GM21526 (cell line): ENCODE data around the gene TMEM184C.
A peak's percentile ranks its signal among the peaks of the same experiment; 100 is the strongest.

Source experiments
- ATAC-seq: cut with Tn5 transposase; IDR thresholded peaks from one replicate; pipeline ENCODE4 v1.9.1; 2021; ENCODE audit warnings: moderate library complexity; ENCODE audit not compliant: unreplicated experiment, low FRiP score

TMEM184C gene

DNA sequence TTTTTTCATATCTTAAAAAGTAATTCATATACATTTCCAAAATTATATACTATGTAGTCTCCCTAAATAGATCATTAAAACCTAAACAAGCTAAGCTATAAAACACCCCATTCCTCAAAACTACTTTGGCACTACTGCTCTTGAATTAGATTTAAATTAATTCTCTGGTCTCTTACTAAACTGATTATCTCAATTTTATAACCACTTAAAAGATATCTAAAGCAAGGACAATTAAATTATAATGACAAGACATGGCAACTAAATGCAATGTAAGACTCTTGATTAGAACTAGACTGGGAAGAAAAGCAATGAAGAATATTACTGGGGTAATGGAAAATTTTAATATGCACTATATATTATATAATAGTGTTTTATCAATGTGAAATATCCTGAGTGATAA lies 27.9 kb downstream of the TMEM184C start:
- ATAC-seq, result no peak

DNA sequence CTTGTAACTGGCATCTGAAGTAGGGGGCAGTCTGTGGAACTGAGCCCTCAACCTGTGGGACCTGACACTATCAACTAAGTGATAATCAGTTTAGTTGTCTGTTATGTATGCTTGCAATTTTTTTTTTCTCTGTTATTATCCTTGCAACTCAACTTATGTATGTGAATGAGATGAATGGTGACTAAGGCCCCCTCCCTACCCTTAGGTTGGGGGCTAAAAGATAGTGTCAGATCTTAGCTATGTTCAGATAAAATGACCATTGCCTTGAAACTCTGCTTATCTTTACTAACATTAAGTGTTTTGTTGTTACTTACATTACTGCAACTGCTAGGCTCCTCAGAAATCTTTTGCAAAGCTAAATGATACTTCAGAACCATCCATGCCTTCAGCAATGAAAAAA lies 31.5 kb downstream of the TMEM184C start:
- no peak for ATAC-seq

DNA sequence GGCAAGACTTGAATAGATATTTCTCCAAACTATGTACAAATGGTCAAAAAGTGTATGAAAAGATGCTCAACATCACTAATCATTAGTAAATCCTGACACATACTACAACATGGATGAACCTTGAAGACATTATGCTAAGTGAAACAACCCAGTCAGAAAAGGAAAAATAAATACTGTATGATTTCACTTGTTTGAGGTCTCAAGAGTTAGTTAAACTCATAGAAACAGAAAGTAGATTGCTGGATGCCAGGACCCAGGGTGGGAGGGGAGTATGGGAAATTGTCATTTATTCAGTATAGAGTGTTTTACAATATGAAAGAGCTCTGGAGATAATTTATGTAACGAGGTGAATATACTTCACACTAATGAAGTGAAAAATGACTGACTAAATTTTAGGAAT lies 34.4 kb downstream of the TMEM184C start:
- ATAC-seq, result no peak

DNA sequence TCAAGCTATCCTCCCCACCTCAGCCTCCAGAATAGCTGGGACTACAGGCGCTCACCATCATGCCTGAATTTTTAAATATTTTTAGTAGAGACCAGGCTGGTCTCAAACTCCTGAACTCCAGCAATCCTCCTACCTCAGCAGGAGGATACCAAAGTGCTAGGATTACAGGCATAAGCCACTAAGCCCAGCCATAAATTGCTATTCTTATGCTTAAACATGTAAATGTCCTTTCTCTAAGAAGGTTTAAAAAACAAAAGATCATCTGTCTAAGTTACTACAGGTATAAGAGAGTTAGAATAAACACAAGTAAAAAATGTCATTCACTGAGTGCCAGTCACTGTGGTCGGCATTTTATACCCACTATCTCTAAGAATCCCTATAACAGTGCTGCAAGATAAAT lies 38.4 kb downstream of the TMEM184C start:
- ATAC-seq, result no peak

DNA sequence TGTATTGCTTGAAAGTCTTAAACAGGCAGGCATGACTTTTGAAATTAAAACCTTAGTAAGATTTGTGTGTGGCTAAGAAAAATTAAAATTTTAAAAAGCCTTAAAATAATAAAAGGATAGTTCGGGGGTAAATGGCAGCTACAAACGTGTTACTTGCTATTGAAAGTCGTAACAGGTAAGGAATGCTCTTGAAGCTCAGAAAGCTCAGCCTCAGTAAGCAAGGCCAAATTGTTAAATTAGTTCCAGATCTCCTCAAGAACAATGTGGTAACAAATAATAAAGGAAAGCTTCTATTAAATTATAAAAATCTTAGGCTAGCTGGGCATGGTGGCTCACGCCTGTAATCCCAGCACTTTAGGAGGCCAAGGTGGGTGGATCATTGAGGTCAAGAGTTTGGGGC lies 41.3 kb downstream of the TMEM184C start:
- ATAC-seq, result no peak

DNA sequence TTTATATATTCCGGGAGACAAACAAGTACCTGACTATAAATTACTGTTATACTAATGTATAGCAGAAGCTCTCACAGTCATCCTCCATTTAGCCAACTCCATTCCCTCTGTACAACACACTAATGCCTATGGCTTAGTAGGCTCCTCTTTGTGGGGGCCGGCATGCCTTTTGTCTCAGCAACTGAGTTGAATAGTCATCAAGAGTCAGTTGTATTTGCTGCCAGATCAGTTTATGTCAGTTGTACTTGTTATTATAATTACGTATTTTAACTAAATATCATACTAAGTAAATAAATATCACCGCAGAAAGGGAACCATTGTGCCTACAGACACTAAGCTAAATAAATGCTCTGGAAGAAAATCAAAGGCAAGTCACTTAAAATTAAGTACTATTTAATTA lies 56.9 kb downstream of the TMEM184C start:
- no peak for ATAC-seq

DNA sequence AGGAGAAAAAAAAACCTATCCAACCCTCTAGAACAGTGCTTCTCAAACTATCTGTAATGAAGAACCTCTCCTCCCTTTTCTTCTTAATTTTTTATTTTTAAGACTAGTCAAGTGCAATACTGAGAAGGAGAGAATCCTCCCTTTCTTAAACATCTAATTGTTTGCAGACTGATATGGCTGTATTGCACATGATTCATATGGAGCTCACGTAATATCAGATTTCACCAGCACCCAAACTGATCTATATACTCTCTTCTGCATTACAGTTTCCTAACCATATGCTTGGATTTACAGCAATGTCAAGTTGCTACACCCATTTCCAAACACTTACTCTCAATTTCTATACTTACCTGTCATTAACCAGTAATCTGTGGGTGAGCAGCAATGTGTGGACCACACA lies 57.3 kb downstream of the TMEM184C start:
- ATAC-seq, result no peak

DNA sequence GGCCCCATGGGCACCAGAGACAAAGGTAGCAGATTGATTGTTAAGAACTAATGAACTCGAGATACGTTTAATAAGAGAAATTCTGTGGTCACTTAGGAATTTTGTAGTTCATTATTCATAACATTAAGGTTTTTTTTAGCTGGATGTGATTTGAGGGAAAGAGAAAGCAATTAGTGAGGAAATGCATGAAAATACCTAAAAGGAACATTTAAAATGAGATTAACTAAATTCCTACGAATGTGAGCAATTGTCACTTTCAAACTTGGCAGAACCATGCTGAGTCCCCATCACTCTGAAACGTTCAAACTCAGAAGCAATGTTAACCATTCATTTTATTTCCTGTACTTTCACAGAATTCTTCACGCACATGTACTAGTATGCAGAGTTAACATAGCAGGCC lies 60.9 kb downstream of the TMEM184C start:
- no peak for ATAC-seq

DNA sequence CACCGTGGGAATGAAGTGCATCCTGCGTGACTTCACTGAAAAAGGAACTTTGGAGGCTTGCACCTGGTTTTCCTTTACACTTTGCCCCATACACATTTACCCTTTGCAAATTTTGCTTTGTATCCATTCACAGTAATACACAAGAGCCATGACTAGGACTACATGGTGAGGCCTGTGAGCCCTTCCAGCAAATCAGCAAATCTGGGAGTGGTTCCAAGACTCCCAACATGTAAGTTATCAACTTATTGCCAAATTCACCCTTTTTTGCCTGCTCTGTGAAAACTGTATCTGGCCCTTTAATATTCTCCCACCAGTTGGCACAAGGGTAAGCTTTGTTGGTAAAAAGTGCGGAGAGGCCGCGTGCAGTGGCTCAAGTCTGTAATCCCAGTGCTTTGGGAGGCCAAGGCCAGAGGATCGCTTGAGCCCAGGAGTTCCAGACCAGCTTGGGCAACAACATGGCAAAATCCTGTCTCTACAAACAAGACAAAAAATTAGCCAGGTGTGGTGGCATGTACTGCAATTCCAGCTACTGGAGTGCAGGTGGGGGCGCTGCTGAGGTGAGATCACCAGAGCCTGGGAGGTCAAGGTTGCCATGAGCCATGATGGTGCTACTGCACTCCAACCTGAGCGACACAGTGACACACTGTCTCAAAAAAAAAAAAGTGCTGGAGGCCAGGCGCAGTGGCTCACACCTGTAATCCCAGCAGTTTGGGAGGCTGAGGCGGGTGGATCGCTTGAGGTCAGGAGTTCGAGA lies 61.8 kb downstream of the TMEM184C start:
- no peak for ATAC-seq

DNA sequence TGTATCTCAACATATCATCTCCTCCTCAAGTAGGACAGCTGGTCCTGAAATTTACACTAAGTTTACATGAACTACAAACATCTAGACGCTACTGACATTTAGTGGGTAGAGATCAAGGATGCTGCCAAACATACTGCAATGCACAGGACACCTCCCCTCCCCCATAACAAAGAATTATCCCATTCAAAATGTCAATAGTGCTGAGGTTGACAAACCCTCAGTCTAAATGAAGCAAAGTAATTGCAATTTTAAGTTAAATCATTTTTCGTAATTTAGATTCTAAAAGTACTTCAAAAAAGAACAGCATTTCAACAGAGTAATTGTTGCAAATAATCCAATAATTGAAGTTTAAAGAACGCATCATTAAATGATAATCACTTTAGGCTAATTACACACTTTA lies 65.6 kb downstream of the TMEM184C start:
- ATAC-seq, result no peak

DNA sequence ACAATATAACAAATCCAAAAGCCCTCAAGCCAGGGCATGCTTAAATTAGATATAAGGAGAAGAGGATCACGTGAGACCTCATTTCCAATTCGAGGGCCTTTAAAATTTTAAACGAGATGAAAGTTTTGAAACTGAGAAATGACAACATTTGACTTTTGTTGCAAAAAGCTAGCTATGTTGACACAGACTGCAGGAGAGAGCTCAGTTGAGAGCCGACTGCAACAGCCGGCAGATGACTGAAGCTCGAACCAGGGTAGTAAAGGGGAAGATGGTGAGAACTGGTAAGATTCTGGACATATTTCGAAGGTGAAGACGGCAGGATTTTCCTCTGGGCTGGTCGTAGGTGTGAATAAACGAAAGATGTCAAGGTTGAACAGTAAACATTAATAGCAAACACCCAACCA lies 66.0 kb downstream of the TMEM184C start:
- ATAC-seq, result no peak

DNA sequence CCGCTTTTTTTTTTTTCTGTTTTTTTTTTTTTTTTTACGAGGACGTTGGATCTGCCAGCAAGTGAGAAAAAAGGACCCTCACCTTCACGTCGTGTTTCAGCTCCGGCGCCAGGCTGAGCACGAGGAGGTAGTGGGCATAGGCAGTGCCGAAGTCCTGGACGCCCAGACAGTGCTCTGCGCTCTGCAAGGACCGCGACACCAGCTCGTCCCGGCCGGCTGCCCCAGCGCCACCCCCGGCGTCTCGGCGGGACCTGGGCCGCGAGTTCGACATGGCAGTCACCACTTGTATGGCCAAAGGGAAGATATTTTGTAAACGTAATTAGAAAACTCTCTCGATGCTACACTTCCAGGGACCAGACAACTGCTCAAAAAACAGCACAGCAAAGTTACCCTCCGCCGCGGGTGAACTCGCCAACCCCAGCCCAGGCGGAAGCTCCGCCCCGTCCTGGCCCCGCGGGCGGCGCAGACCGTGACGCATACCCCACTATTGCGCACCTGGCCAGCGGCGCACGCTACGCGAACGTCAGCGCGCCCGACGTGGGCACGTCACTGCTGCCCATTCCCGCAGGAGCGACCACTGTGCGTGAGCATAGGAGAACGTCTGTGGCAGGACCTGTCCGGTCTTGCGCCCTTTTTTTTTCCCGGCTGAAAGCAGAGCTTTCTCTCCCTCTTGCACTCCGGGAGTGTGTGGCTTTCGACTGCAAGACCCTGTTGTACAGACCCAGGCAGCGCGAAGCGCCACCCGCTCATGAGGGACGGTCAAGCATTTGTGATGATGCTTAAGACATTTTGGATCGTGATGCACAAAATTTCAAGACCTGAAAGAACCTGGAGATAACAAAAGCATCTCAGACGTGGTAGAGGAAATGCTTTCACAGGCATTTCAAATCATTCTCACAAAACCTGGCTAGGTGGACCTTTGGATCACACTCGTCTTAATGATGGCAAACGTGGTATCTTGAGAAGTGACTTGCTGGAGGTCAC lies 66.8 kb downstream of the TMEM184C start, which contains the start of gene PRMT9:
PRMT9 (minus strand) TSS at position 447 of the 984 bp plus-strand sequence; CDS start at position 271, 176 bp downstream.
- ATAC-seq, result peak; percentile 99

DNA sequence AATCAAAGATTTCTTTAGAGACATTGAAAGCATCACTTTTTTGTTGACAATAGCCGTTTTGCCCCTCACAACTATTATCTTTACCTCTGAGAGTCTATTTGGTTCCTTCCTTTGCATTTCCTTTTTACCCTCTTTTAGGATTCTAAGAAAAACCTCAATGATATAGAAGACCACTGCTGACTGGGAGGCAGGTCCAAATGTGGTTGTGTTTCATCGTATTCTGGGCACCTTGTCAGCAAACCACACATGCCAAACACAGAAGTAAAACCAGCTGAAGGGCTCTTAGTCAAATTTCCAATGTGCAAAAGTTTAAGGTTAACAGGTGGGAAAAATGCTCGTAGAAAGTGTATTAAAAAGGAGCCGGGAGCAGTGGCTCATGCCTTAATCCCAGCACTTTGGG lies 71.9 kb downstream of the TMEM184C start:
- no peak for ATAC-seq

DNA sequence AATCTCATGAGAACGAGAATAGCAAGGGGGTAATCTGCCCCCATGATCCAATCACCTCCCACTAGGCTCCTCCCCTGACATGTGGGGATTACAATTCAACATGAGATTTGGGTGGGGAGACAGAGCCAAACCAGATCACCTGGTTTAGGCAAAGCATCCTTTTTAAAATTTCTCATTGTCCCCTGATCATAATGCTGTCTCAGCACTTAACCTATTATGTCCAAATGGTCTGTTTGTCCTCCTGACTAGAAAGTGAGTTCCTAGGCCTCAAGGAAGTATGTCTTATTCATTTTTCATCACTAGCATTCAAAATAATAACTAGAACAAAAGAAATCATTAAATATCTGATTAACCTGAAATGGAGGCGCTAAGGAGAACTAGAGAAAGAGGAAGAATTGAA lies 74.6 kb downstream of the TMEM184C start:
- no peak for ATAC-seq

DNA sequence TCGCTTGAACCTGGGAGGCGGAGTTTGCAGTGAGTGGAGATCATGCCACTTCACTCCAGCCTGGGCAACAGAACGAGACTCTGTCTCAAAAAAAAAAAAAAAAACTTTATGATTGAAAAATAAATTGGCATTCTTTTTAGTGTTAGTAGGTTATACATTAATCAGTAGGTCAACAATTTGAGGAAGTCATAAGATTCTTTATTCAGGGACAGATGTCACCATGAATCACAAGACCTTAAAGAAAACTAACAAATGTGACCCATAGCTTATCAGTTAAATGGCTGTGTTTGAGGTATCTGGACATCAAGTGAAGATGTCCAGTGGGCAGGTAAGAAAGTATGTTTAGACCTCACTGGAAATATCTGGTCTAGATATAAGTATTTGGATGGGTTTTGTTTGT lies 76.0 kb downstream of the TMEM184C start:
- no peak for ATAC-seq

DNA sequence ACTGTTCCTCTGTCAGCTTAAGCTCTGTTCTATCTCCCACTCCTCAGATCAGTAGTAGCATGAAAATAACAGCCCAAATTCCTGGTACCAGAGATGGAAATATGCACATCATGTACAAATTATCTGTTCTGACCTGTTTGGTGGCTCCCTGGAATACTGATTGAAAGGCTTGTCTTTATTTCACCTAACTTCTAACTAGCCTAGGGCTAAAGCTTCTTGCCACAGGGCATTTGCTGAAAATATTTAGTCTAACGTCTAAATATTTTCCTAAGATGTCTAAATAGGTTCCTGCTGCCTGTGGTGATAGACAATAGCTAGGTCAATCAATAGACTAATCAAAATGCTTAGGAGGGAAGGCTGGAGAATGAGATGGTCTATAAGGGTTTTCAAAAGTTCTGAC lies 79.7 kb downstream of the TMEM184C start:
- ATAC-seq, result no peak

DNA sequence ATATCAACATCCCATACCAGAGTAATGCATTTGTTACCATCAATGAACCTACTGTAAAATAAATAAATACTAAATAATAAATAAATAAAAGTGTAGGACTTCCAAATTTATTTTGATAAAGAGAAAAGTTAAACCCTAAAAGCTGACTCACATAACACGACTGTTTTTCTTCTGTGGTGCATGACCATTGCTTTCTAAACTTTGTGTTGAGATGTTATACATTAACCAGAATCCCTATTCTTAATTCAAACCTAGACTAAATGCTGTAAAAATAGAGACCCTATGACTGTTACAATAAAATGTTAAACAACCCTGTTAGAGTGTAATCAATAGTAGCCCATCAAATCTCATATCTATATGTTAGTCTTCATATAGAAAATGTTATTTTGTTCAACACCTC lies 87.6 kb downstream of the TMEM184C start:
- ATAC-seq, result no peak

DNA sequence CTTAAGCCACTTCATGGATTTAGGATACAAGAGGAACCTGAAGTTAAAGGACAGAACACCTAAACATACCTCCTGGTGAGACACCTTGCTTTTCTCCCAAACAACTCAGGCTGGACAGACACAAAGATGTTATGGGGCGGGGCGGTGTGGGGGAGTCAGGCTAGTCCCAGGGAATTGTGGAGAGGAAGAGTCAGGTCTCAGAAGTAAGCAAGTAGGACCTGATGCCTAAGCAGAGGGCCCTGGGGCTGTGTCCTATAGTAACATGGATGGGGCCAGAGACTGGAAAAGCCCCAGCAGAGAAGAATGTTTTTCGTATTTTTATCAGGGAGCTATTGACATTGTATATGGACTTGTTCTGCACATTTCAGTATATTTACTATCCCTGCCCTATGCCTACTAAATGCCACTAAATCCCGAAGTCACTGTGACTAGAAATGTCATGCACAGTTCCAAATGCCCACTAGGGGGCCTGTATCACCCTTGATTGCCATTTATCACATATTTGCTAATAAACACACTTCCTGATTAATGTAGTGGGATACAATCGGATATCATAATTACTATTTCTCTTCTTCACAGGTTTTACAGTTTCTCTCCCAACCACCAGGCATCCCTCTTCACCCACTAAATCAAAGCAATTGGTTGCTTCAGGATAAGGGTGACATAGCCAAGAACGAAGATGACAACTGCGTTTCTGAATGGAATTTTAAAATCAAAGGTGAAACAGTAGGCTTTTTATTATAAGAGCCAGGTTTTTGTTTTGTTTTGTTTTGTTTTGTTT lies 90.9 kb downstream of the TMEM184C start:
- ATAC-seq, result peak; percentile 67

DNA sequence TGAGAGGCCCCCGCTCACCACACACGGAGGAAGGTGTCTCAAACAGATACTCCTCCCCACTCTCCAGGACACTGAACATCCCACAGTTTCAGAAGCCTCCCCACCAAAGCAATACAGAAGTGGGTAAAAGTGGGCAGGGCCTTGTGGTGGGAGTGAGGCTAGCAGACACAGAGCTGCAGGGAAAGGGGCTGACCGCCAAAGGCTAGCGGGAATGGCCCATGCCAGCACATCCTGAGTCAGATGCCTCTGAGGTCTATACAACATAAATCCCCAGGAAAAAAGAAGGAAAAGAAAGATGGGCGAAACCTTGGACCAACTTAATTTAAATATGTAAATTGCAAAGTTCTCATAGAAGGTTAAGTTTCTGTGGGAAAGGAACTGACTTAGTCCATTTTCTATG lies 92.8 kb downstream of the TMEM184C start:
- no peak for ATAC-seq

DNA sequence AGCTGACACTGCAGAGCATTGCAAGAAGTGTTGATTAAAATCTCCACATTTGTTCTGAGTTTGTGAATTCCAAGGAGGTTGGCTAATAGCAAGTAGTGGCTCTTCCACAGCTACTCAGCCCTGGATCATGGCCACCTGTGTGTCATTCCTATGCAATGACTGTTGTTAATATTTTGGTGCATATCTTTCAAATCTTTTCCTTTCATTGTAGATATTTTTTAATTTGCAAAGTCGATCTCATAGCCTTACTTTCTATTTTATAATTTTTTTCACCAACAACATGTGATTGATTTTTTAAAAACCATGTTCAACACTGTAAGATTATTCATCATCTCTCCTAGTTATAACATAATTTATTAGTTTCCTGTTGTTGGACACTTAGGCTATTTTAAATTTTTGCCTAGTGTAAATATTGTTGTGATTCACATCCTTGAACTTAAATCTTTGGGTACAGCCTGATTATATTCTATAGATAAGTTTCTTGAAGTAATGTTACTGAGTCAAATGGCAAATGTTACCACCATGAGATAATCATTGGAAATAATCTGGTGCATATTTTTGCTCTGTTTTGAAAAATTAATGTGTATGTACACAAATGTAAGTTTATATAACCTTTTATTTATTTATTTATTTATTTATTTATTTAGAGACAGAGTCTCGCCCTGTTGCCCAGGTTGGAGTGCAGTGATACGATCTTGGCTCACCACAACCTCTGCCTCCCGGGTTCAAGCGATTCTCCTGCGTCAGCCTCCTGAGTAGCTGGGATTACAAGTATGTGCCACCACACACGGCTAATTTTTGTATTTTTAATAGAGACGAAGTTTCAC lies 97.6 kb downstream of the TMEM184C start:
- no peak for ATAC-seq
